PC-3 (cell line): ENCODE measurements around the gene CFP. TPM values are rescaled to one million over a fixed set of nuclear protein-coding genes. Genes with fewer than 3 reads are reported as not detected.

Source experiments
- ATAC-seq: fragments of 200-7000 bp; cut with Tn5 transposase; 2 replicates; pipeline ENCODE4 v1.9.1; 2020; ENCODE audit warnings: mild to moderate bottlenecking, moderate library complexity
- BruUV-seq: library from RNA; stranded (reverse); fragments of 400-500 nt; replicated peaks from 2 replicates; lab custom pipeline; 2021; lab: Mats Ljungman, UMichigan
- CTCF ChIA-PET: fragments of 300-600 bp; sonication (Branson Sonifier 250); formaldehyde crosslinking; loops from one replicate; lab custom pipeline; 2022; ENCODE audit warnings: antibody characterized with exemption; lab: Charles Lee
- POLR2A ChIA-PET: fragments of 300-600 bp; sonication (Branson Sonifier 250); formaldehyde crosslinking; loops from one replicate; lab custom pipeline; 2022; ENCODE audit warnings: antibody characterized with exemption; ENCODE audit not compliant: unreplicated experiment; lab: Charles Lee
- DNase-seq: peaks from one replicate; pipeline ENCODE4 v3.0.0-alpha.2; 2015
- H2AFZ ChIP-seq: fragments of 300-600 bp; sonication (generic); 2 replicates; pipeline ENCODE4 v1.6.0; 2016; ENCODE audit warnings: antibody characterized with exemption, low read length
- H3F3A ChIP-seq: fragments of 300-600 bp; sonication (generic); one replicate; pipeline ENCODE4 v1.6.0; 2017; ENCODE audit warnings: antibody characterized with exemption, low read length, control low read depth, mild to moderate bottlenecking; ENCODE audit not compliant: unreplicated experiment
- H3K27ac ChIP-seq: fragments of 300-600 bp; sonication (generic); 2 replicates; pipeline ENCODE4 v1.5.1; 2016; ENCODE audit warnings: mild to moderate bottlenecking, low read length
- H3K27me3 ChIP-seq: fragments of 300-600 bp; sonication (generic); 2 replicates; pipeline ENCODE4 v1.6.1; 2016; ENCODE audit warnings: low read length, mixed read lengths
- H3K36me3 ChIP-seq: fragments of 300-600 bp; sonication (generic); 2 replicates; pipeline ENCODE4 v1.6.1; 2016; ENCODE audit warnings: low read depth, mixed run types, low read length, mixed read lengths
- H3K4me1 ChIP-seq: fragments of 300-600 bp; sonication (generic); 2 replicates; pipeline ENCODE4 v1.5.1; 2016; ENCODE audit warnings: low read length; ENCODE audit not compliant: insufficient read depth
- H3K4me2 ChIP-seq: fragments of 300-600 bp; sonication (generic); 2 replicates; pipeline ENCODE4 v1.6.0; 2016; ENCODE audit warnings: low read length
- H3K4me3 ChIP-seq: fragments of 300-600 bp; sonication (generic); 2 replicates; pipeline ENCODE4 v1.5.1; 2016; ENCODE audit warnings: mild to moderate bottlenecking, low read length, mixed read lengths
- H3K79me2 ChIP-seq: fragments of 300-600 bp; sonication (generic); 2 replicates; pipeline ENCODE4 v1.6.1; 2017; ENCODE audit warnings: low read length, mixed read lengths
- H3K9ac ChIP-seq: fragments of 300-600 bp; sonication (generic); 2 replicates; pipeline ENCODE4 v1.6.0; 2016; ENCODE audit warnings: mild to moderate bottlenecking, low read length
- H3K9me2 ChIP-seq: fragments of 300-600 bp; sonication (generic); replicated peaks from 2 replicates; pipeline ENCODE4 v1.6.1; 2016; ENCODE audit warnings: mixed run types, low read length, mixed read lengths
- H3K9me3 ChIP-seq: fragments of 300-600 bp; sonication (generic); 2 replicates; pipeline ENCODE4 v1.6.1; 2016; ENCODE audit warnings: low read length, mixed read lengths
- H4K20me1 ChIP-seq: fragments of 300-600 bp; sonication (generic); 2 replicates; pipeline ENCODE4 v1.6.1; 2016; ENCODE audit warnings: low read length, mixed read lengths
- EZH2 ChIP-seq: fragments of 300-600 bp; sonication (generic); IDR thresholded peaks from one replicate; pipeline ENCODE4 v1.6.1; 2017; ENCODE audit warnings: antibody characterized with exemption, mild to moderate bottlenecking, low read length; ENCODE audit not compliant: unreplicated experiment
- EZH2phosphoT487 ChIP-seq: fragments of 300-600 bp; sonication (generic); IDR thresholded peaks from 2 replicates; pipeline ENCODE4 v1.6.1; 2018; ENCODE audit warnings: mild to moderate bottlenecking, antibody characterized with exemption, low read length, borderline replicate concordance
- intact Hi-C: fragments of 100-400 bp; cut with micrococcal nuclease; formaldehyde crosslinking; loops from 2 replicates; pipeline ENCODE4 v1.9.0; 2023
- total RNA-seq: library from RNA; depleted of rRNA; stranded (reverse); fragments of >200 nt; gene quantifications from 2 replicates; pipeline ENCODE4 v1.2.3, GENCODE V29; 2014
- TF ChIP-seq, protein P1 (sequence below): fragments of 300-600 bp; sonication (generic); conservative IDR thresholded peaks from 2 replicates; pipeline ENCODE4 v1.5.1; 2017; ENCODE audit warnings: antibody characterized with exemption, low read depth, mild to moderate bottlenecking, low read length

Gene CFP
- total RNA-seq, 1 experiment from 2014 or later, result 1.9 TPM

DNA sequence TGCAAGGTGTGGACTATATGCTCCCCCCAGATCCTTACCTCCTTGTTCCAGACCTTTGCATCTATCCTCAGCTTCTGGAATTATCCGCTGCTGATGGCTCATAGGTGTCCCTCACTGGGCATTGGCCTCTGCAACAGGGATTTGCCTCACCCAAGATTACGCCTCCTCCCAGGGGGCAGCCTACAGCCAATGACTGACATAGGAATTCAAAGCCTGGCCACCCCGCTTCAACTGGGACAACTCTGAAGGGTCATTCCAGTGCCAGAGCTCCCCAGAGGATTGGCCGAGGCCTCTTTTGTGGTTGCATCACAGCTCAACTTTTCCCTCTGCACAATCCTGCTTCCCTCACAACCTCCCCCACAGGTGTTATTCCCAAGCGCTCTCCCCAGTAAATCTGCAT, 15.1 kb downstream of the CFP start:
- H3K9me2 ChIP-seq, result no peaks in the 10 kb centered on the region
- intact Hi-C loops, result no loop called here
- ChIA-PET POLR2A (no interaction called here), CTCF (no interaction called here)
- ATAC-seq (no peak), DNase-seq (no peak)
- no peaks in the 10 kb centered on the region for H3K27me3 ChIP-seq
- H3K36me3 ChIP-seq, result no peaks in the 10 kb centered on the region
- no peaks in the 10 kb centered on the region for H3K79me2 ChIP-seq
- H3K4me3 ChIP-seq, result no peak overlapping the region
- H3K9me3 ChIP-seq, result no peaks in the 10 kb centered on the region
- no peaks in the 10 kb centered on the region for H4K20me1 ChIP-seq
- H3K4me2 ChIP-seq, result no peak overlapping the region
- BruUV-seq, result no TSS peak
- no peaks in the 10 kb centered on the region for H3F3A ChIP-seq
- TF ChIP-seq EZH2phosphoT487 (no peak), EZH2 (no peak)
- TF ChIP-seq, protein P1, sequence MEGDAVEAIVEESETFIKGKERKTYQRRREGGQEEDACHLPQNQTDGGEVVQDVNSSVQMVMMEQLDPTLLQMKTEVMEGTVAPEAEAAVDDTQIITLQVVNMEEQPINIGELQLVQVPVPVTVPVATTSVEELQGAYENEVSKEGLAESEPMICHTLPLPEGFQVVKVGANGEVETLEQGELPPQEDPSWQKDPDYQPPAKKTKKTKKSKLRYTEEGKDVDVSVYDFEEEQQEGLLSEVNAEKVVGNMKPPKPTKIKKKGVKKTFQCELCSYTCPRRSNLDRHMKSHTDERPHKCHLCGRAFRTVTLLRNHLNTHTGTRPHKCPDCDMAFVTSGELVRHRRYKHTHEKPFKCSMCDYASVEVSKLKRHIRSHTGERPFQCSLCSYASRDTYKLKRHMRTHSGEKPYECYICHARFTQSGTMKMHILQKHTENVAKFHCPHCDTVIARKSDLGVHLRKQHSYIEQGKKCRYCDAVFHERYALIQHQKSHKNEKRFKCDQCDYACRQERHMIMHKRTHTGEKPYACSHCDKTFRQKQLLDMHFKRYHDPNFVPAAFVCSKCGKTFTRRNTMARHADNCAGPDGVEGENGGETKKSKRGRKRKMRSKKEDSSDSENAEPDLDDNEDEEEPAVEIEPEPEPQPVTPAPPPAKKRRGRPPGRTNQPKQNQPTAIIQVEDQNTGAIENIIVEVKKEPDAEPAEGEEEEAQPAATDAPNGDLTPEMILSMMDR, result no peak
- H3K9ac ChIP-seq, result no peak overlapping the region
- no peak overlapping the region for H3K27ac ChIP-seq
- no peak overlapping the region for H2AFZ ChIP-seq
- H3K4me1 ChIP-seq, result no peaks in the 10 kb centered on the region

DNA sequence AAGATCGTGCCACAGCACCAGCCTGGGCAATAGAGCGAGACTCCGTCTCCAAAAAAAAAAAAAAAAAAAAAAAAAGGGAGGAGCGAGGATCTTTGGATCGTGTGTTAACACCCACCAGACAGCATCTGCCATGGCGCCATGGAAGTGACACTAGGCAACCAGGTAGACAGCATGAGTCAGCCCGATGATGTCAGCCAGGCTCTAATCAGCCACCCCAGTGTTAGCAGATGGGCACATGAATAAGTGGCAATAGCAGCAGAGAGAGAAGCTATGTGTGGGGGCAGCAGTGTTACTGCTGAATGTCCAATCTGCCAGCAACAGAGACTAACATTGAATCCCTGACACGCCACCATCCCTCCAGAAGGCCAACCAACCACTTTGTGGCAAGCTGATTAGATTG, 16.6 kb downstream of the CFP start:
- Histone ChIP-seq H4K20me1 (no peaks in the 10 kb centered on the region), H3K9me2 (no peaks in the 10 kb centered on the region), H3F3A (no peaks in the 10 kb centered on the region), H2AFZ (no peak overlapping the region), H3K36me3 (no peaks in the 10 kb centered on the region), H3K4me3 (no peak overlapping the region), H3K27me3 (no peaks in the 10 kb centered on the region), H3K9ac (no peak overlapping the region), H3K27ac (no peak overlapping the region), H3K79me2 (no peaks in the 10 kb centered on the region), H3K4me1 (no peaks in the 10 kb centered on the region), H3K4me2 (no peak overlapping the region), H3K9me3 (no peaks in the 10 kb centered on the region)
- no peak for DNase-seq
- ChIA-PET CTCF (no interaction called here), POLR2A (no interaction called here)
- intact Hi-C loops, result no loop called here
- no peak for TF ChIP-seq EZH2phosphoT487
- TF ChIP-seq, protein P1, result no peak
- no peak for TF ChIP-seq EZH2
- ATAC-seq, result no peak
- no TSS peak for BruUV-seq

DNA sequence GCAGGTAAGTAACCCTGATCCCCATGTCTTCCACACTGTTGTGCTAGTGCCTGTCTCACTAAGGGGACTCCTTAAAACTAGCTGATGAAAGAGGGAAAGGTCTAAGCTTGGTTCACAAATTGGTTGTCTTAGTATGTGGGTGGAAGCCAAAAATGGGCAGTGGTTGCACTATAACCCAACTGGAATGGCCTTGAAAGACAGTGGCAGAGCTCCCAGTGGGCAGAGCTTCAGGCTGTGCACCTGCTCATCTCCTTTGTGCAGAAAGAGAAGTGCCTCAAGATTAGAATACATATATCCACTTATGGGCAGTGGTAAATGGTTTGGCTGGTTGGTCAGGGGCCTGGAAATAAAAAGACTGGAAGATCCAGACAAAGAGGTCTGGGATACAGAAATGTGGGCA, 17.3 kb downstream of the CFP start:
- H3F3A ChIP-seq, result no peaks in the 10 kb centered on the region
- no peak for DNase-seq
- H4K20me1 ChIP-seq, result no peaks in the 10 kb centered on the region
- POLR2A ChIA-PET, result no interaction called here
- no peak overlapping the region for H3K27ac ChIP-seq
- intact Hi-C loops, result no loop called here
- ATAC-seq, result no peak
- no peak overlapping the region for H3K9ac ChIP-seq
- H3K27me3 ChIP-seq, result no peaks in the 10 kb centered on the region
- BruUV-seq, result no TSS peak
- TF ChIP-seq EZH2 (no peak), EZH2phosphoT487 (no peak)
- TF ChIP-seq, protein P1, result no peak
- CTCF ChIA-PET, result no interaction called here
- H3K4me3 ChIP-seq, result no peak overlapping the region
- no peaks in the 10 kb centered on the region for H3K79me2 ChIP-seq
- H3K4me1 ChIP-seq, result no peaks in the 10 kb centered on the region
- no peak overlapping the region for H3K4me2 ChIP-seq
- H3K9me3 ChIP-seq, result no peaks in the 10 kb centered on the region
- no peak overlapping the region for H2AFZ ChIP-seq
- no peaks in the 10 kb centered on the region for H3K9me2 ChIP-seq
- H3K36me3 ChIP-seq, result no peaks in the 10 kb centered on the region
